Peyer's patch (tissue), 4 donors: ENCODE results near the gene SLC34A1. TPM values are rescaled to one million over a fixed set of nuclear protein-coding genes. Genes with fewer than 3 reads are reported as not detected.

Experiments
- DNase-seq, 3 donors: peaks; one replicate each; pipeline ENCODE4 v3.0.0-alpha.2; 2017 to 2019
- H3K27ac ChIP-seq, 4 donors: fragments of 200-600 bp; sonication (generic); one replicate each; pipeline ENCODE4 v1.5.1; 2016 to 2019
- H3K27me3 ChIP-seq, 2 donors: fragments of 200-600 bp; sonication (generic); one replicate each; pipeline ENCODE4 v1.5.1; 2019
- H3K36me3 ChIP-seq, 3 donors: fragments of 200-600 bp; sonication (generic); one replicate each; pipeline ENCODE4 v1.5.1; 2016 to 2019
- H3K4me1 ChIP-seq, 4 donors: fragments of 200-600 bp; sonication (generic); one replicate each; pipeline ENCODE4 v1.5.1; 2016 to 2019
- H3K4me3 ChIP-seq, 4 donors: fragments of 200-600 bp; sonication (generic); 1 replicate in 3 of 4; 2 replicates in 1 of 4; pipeline ENCODE4 v1.5.1; 2016 to 2019; ENCODE audit warnings: mild to moderate bottlenecking in 1 of 4
- H3K9me3 ChIP-seq, 4 donors: fragments of 200-600 bp; sonication (generic); one replicate each; pipeline ENCODE4 v1.5.1; 2016 to 2019; ENCODE audit warnings: mild to moderate bottlenecking in 1 of 4
- CTCF ChIP-seq, 6 experiments: fragments of 450-650 bp in 4 of 6; fragments of 200-600 bp in 2 of 6; sonication (generic) in 1 of 6; IDR thresholded peaks; one replicate each; pipeline ENCODE4 v1.5.1; 2017 to 2019; ENCODE audit warnings: antibody characterized with exemption in 6 of 6, mild to moderate bottlenecking in 3 of 6, moderate library complexity in 1 of 6
- POLR2A ChIP-seq, 2 donors: fragments of 450-650 bp; IDR thresholded peaks; one replicate each; pipeline ENCODE4 v1.5.1; 2017; ENCODE audit warnings: antibody characterized with exemption in 2 of 2, mild to moderate bottlenecking in 2 of 2, moderate library complexity in 2 of 2
- total RNA-seq, 4 donors: library from RNA; depleted of rRNA; stranded (reverse); fragments of >200 nt; gene quantifications; one replicate each; pipeline ENCODE4 v1.1.0, GENCODE V29; 2016

SLC34A1 gene
- total RNA-seq, 4 donors from 2014 or later, result 0.35 TPM; not detected in 3

GRCh38 chr5:177369645-177370440 lies 14.4 kb upstream of the SLC34A1 start:
- H3K36me3 ChIP-seq, result no peaks in the 10 kb centered on the region
- H3K4me3 ChIP-seq, result no peak overlapping the region
- TF ChIP-seq POLR2A (IDR thresholded peaks at IDR 0.05) (no peak), CTCF (IDR thresholded peaks at IDR 0.05) (no peak)
- peak overlapping the region in 3 of 4 donors; percentile 27 to 79 (median 39) for H3K27ac ChIP-seq
- H3K27me3 ChIP-seq, result no peaks in the 10 kb centered on the region
- peaks cover 3 to 31% (median 17%) of the 10 kb centered on the region in 4 donors for H3K4me1 ChIP-seq
- DNase-seq, result no peak
- H3K9me3 ChIP-seq, result no peaks in the 10 kb centered on the region

GRCh38 chr5:177370488-177371119 lies 13.6 kb upstream of the SLC34A1 start:
- H3K4me1 ChIP-seq, result peaks cover 3 to 29% (median 17%) of the 10 kb centered on the region in 4 donors
- peak overlapping the region; percentile 26 to 61 (median 46) for H3K4me3 ChIP-seq
- H3K27ac ChIP-seq, result peak overlapping the region; percentile 39 to 79 (median 66)
- peak; percentile 48 to 93 (median 85) for DNase-seq
- no peaks in the 10 kb centered on the region for H3K36me3 ChIP-seq
- no peaks in the 10 kb centered on the region for H3K9me3 ChIP-seq
- TF ChIP-seq CTCF (IDR thresholded peaks at IDR 0.05), result peak in 5 of 6 experiments; percentile 23 to 74 (median 64)
- no peak for TF ChIP-seq POLR2A (IDR thresholded peaks at IDR 0.05)
- no peaks in the 10 kb centered on the region for H3K27me3 ChIP-seq

- H3K27me3 ChIP-seq, result no peaks in the 10 kb centered on the region
- peak overlapping the region; percentile 26 to 61 (median 46) for H3K4me3 ChIP-seq
- H3K27ac ChIP-seq, result peak overlapping the region; percentile 39 to 79 (median 66)
- TF ChIP-seq POLR2A (IDR thresholded peaks at IDR 0.05) (no peak), CTCF (IDR thresholded peaks at IDR 0.05) (no peak)
- H3K9me3 ChIP-seq, result no peaks in the 10 kb centered on the region
- peaks cover 3 to 21% (median 17%) of the 10 kb centered on the region in 4 donors for H3K4me1 ChIP-seq
- H3K36me3 ChIP-seq, result no peaks in the 10 kb centered on the region
- DNase-seq, result no peak
Observed at GRCh38 chr5:177371120-177372033, 12.9 kb upstream of the SLC34A1 start.

- H3K36me3 ChIP-seq, result no peaks in the 10 kb centered on the region
- TF ChIP-seq CTCF (IDR thresholded peaks at IDR 0.05), result no peak
- no peak for TF ChIP-seq POLR2A (IDR thresholded peaks at IDR 0.05)
- H3K9me3 ChIP-seq, result no peaks in the 10 kb centered on the region
- peak overlapping the region in 3 of 4 donors; percentile 29 to 79 (median 77) for H3K27ac ChIP-seq
- H3K4me1 ChIP-seq, result peaks cover 3 to 21% (median 14%) of the 10 kb centered on the region in 4 donors
- H3K27me3 ChIP-seq, result no peaks in the 10 kb centered on the region
- peak in 2 of 3 donors; percentile 57 to 69 for DNase-seq
- H3K4me3 ChIP-seq, result no peak overlapping the region
Observed at GRCh38 chr5:177372034-177372896, 12.0 kb upstream of the SLC34A1 start.
